Measurements from ENCODE around the gene SART1.

The SART1 gene, protein sequence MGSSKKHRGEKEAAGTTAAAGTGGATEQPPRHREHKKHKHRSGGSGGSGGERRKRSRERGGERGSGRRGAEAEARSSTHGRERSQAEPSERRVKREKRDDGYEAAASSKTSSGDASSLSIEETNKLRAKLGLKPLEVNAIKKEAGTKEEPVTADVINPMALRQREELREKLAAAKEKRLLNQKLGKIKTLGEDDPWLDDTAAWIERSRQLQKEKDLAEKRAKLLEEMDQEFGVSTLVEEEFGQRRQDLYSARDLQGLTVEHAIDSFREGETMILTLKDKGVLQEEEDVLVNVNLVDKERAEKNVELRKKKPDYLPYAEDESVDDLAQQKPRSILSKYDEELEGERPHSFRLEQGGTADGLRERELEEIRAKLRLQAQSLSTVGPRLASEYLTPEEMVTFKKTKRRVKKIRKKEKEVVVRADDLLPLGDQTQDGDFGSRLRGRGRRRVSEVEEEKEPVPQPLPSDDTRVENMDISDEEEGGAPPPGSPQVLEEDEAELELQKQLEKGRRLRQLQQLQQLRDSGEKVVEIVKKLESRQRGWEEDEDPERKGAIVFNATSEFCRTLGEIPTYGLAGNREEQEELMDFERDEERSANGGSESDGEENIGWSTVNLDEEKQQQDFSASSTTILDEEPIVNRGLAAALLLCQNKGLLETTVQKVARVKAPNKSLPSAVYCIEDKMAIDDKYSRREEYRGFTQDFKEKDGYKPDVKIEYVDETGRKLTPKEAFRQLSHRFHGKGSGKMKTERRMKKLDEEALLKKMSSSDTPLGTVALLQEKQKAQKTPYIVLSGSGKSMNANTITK

GRCh38 chr11:65961267-65962140 is at the start of gene SART1:
Gene SART1 (plus strand): TSS chr11:65961734. CDS start chr11:65961781, 47 bp downstream.
- peak; percentile 100 for DNase-seq (ENCODE audit: insufficient read length, low spot score)
- peak; percentile 99 for FAIRE-seq

DNA sequence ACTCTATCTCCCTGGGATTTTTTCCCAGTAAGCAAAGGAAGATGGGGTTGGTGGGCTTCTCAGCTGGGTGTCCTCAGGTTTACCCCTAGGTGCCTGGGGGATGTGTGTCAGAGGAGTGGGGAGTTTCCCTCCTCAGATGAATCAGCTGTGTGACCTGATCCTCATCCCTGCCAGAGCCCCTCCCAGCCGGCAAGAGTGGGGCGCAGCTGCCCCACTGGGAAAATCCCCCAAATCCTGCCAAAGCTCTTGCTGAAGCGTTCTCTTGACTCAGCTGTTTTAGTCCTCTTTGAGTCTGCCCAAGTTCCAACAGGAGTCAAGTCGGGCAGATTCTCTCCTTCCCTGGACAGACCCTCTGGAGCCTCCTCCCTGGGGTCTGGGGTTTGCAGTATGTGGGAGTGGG is 48.7 kb upstream of the SART1 start:
- FAIRE-seq = no peak
- DNase-seq (ENCODE audit: insufficient read length, low spot score) = no peak

DNA sequence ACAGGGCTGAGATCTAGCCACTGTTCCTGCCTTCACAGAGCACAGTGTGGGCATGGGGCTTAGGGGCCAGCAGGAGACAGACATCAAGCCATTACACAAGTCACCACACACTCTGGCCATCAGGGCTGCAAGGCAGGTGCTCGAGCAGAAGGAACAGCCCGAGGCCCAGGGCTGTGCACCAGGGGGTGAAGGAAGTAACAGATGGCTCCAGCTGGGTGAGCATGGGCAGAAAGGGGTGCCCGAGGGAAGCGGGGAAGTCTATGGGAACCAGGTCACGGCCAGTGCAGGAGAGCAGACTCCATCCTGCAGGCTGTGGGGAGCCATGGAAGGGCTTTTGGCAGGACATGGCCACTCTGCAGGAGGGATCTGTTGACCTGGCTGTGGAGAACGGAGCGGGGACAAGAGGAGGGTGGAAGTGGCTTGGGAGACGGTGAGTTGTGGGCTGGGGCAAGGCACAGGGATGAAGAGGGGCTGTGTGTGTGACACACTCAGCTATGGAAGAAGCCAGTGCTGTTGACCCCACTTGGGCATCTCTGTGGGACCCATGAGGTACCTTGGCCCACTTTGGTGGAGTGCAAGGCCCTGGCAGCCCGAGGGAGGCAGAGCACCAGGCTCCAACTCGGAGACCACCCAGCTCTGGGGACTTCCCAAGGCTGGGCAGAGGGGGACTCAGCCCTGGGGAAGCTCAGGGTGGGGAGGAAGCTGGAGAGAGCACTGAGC is 46.3 kb upstream of the SART1 start:
- DNase-seq (ENCODE audit: insufficient read length, low spot score) (no peak), FAIRE-seq (no peak)

GRCh38 chr11:65915821-65916251 is 45.7 kb upstream of the SART1 start:
- DNase-seq (ENCODE audit: insufficient read length, low spot score) (peak; percentile 99), FAIRE-seq (peak; percentile 100)

DNA sequence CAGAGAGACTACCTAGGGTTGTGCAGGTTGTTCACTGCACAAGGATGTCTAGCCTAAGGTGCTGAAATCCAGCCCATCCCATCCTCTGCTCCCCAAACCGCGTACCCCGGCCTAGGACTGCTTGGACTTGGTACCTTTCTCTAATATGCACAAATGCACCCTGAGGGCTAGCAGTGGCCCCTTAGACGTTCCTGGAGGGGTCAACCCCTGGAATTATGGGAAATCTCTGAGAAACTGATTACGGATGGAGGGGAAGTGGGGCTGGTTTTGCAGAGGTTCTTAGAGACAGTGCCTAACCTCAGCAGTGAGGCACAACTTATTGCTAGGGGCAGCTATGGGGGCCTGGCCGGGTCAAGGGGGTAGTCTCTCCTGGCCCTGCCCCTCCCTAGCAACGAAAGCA is 45.1 kb upstream of the SART1 start:
- DNase-seq (ENCODE audit: insufficient read length, low spot score) (no peak), FAIRE-seq (no peak)

- DNase-seq (ENCODE audit: insufficient read length, low spot score) (no peak), FAIRE-seq (no peak)
Observed at GRCh38 chr11:65917077-65917433, 44.5 kb upstream of the SART1 start.

DNA sequence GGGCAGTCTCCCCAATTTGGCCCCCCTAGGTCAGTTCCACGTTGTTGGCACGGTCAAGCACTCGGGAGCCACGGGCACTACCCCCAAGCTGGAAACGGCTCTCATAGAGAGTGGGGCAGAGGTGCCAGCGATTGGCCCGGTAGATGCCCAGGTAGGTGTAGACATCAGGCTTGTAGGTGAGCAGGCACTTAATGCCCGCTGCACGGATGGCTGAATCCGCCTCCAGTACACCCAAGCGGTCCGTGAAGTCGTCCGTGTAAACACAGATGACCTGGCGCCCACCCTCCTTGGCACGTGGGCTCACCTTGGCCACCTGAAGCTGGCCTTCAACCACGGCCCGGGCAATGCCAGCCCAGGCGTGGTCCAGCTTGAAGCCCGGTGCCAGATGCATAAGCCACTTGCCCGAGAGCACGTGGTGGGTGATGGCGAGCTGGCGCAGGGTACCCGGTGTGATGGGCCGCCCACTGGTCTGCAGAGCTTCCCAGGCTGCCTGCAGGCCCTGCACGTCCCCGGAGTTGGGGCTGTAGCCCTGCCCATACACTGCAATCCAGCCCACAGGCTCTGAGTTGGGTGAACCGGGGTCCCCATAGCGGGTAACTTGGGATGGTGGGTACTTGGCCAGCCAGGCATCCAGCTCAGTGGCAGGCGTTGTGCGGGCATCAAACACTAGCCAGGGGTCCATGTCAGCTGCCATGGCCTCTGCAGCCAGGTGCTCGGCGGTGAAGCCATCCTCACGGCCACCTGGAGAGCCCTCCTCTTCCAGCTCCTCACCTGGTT is 43.9 kb upstream of the SART1 start:
- no peak for DNase-seq (ENCODE audit: insufficient read length, low spot score)
- FAIRE-seq = no peak

GRCh38 chr11:65918211-65919140 is 43.1 kb upstream of the SART1 start, which contains the start of gene C11orf68:
Gene C11orf68 (minus strand): TSS chr11:65919062. CDS start chr11:65919031, 31 bp downstream.
- peak; percentile 97 for FAIRE-seq
- no peak for DNase-seq (ENCODE audit: insufficient read length, low spot score)

GRCh38 chr11:65919141-65919572 is 42.4 kb upstream of the SART1 start, which contains the start of gene DRAP1:
Gene DRAP1 (plus strand): TSS chr11:65919426. CDS start chr11:65919502, 76 bp downstream.
- FAIRE-seq = no peak
- peak; percentile 98 for DNase-seq (ENCODE audit: insufficient read length, low spot score)

GRCh38 chr11:65919573-65920371 is 41.8 kb upstream of the SART1 start:
- FAIRE-seq (peak; percentile 89), DNase-seq (ENCODE audit: insufficient read length, low spot score) (no peak)

GRCh38 chr11:65920372-65920802 is 41.1 kb upstream of the SART1 start:
- DNase-seq (ENCODE audit: insufficient read length, low spot score) = no peak
- FAIRE-seq = peak; percentile 80

DNA sequence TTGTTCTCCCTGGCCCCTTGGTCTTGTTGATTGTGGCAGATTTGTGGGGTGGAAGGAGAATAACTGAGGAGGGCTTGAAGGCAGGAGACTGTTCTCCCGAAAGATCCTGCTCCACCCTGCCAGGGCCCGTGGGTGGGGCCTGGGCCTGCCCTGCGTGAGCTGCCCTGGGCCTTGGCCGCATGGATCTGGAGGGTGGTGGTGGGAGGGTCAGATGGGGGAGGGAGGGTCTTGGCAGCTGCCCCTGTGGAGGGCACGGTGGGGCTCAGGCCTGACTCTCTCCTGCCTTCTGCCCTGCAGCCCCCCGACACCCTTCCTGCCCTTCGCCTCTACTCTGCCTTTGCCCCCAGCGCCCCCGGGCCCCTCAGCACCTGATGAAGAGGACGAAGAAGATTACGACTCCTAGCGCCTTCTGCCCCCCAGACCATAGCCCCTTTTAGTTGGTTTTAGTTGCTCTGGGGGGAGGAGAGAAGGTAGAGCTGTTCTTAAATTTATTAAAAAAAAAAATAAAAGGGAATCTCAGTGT is 40.4 kb upstream of the SART1 start:
- DNase-seq (ENCODE audit: insufficient read length, low spot score) = no peak
- FAIRE-seq = no peak

- DNase-seq (ENCODE audit: insufficient read length, low spot score) (no peak), FAIRE-seq (no peak)
Observed at GRCh38 chr11:65921876-65922275, 39.7 kb upstream of the SART1 start.

- no peak for DNase-seq (ENCODE audit: insufficient read length, low spot score)
- FAIRE-seq = peak; percentile 75
Observed at GRCh38 chr11:65922565-65922964, 39.0 kb upstream of the SART1 start.

- FAIRE-seq = no peak
Observed at GRCh38 chr11:65925397-65925796, 36.1 kb upstream of the SART1 start.

GRCh38 chr11:65927904-65928397 is 33.6 kb upstream of the SART1 start:
- FAIRE-seq = no peak
- no peak for DNase-seq (ENCODE audit: insufficient read length, low spot score)

More at GRCh38 chr11:65925397-65925796, 36.1 kb upstream of the SART1 start:
- DNase-seq (ENCODE audit: insufficient read length, low spot score) = no peak

- FAIRE-seq (no peak), DNase-seq (ENCODE audit: insufficient read length, low spot score) (no peak)
Observed at GRCh38 chr11:65928667-65929066, 32.9 kb upstream of the SART1 start.
